Kidney glomerular epithelial cell (primary cell): ENCODE data around the gene CENPO.
"Not testable (repeated sequence)": the region's sequence is repeated elsewhere in the genome, so short reads cannot be mapped to it uniquely, and the experiment has no call there.

ENCODE experiments used
- DNase-seq: peaks from one replicate; lab custom pipeline; 2025; lab: John Stamatoyannopoulos, UW

CENPO gene

DNA sequence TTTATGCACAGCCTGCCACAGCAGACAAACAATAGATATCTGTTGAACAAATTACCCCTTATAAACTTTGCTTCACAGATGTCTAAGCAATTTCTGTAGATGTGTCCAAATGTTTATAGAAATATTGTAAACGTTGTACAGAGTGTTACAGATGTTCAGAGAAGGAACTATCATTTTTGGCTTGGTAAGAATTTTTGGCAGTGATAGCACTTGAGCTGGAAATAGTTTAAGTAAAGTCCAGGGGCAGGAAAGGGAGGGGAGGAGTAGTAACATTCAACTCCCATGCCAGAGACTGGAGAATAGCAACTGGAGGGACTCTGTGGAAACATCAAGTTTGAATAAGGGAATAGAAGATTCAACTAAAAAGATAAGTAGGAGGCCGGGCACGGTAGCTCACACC lies 4.4 kb upstream of the CENPO start:
- no peak for DNase-seq

DNA sequence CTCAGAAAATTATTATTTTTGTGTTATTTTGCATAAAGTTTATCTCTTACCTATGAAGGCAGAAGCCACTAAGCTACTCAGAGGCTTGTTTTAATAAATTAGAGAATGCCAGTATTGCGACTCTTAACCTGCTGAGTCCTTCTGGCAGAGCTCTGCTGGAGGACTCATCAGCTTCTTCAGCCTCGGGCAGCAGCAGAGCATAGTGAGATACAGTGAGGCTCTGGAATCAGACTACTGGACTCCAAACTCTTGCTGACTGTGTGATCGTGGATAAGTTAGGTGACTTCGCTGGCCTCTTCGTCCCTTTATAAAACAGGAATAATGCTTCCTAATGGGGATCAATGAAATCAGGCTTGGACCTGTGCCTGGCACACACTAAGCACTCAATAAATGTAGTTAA lies 1.8 kb upstream of the CENPO start:
- no peak for DNase-seq

DNA sequence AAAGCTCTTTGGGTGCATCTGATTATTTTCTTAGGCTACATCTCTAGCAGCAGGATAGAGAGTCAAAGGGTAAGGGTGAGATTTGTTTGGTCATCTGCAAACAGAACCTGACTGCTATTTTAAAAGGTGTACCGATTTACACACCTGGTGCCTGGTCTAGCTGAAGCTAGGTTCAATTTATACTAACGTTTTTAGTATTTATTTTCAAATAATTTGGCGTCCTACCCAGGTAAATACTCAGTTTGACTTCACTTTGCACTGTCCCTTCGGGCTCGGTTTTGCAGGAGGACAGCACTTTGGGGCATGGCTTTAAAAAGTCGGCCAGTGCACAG lies 717 bp upstream of the CENPO start:
- DNase-seq, result no peak

DNA sequence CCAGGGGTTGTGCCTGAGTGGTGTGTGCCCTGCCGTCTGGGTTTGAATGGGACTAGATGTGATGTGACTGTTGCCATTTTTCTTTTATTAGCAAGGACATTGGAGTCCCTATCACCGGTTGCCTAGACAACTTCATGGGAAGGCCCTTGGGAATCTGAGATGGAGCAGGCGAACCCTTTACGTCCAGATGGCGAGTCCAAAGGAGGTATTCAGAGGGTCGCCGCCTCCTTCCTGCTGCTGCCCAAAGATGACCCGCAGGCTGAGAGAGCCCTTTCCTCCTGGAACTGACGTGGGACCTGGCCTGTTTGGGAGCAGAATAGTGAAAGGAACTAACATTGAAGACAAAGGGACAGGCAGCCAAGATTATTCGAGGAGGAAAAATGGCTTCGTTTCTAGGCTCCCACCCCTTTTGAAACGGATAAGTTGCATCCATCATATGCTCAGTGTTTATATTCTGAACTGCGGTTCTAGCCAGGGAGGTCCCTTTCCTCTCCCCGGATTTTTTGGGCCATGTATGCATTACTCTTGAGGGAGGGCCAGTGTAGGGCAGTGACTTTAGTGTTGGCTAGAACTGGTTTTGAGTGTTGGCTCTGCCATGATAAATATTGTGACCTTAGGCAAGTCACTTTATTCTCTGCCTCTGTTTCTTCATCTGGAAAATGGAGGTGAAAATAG lies 673 bp downstream of the CENPO start:
- DNase-seq, result no peak

DNA sequence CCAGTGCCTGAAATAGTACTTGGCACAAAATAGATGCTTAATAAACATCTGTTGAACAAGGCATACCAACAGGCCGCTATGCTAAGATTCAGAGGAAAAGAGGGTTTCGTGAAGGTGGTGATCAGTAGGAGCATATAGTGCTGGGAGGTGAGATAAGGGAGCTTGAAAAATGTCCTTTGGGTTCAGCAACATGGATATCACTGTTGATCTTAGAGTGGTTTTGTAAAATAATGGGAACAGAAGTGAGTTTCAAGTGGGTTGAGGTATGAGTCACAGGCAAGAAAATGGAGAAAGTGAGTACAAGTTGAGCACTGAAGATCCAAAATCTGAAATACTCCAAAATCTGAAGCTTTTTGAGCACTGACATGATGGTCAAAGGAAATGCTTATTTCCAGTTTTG lies 4.4 kb downstream of the CENPO start:
- DNase-seq, result no peak

DNA sequence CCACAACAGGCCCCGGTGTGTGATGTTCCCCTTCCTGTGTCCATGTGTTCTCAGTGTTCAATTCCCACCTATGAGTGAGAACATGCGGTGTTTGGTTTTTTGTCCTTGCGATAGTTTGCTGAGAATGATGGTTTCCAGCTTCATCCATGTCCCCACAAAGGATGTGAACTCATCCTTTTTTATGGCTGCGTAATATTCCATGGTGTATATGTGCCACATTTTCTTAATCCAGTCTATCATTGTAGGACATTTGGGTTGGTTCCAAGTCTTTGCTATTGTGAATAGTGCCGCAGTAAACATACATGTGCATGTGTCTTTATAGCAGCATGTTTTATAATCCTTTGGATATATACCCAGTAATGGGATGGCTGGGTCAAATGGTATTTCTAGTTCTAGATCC lies 7.3 kb downstream of the CENPO start:
- DNase-seq, result not testable (repeated sequence)

DNA sequence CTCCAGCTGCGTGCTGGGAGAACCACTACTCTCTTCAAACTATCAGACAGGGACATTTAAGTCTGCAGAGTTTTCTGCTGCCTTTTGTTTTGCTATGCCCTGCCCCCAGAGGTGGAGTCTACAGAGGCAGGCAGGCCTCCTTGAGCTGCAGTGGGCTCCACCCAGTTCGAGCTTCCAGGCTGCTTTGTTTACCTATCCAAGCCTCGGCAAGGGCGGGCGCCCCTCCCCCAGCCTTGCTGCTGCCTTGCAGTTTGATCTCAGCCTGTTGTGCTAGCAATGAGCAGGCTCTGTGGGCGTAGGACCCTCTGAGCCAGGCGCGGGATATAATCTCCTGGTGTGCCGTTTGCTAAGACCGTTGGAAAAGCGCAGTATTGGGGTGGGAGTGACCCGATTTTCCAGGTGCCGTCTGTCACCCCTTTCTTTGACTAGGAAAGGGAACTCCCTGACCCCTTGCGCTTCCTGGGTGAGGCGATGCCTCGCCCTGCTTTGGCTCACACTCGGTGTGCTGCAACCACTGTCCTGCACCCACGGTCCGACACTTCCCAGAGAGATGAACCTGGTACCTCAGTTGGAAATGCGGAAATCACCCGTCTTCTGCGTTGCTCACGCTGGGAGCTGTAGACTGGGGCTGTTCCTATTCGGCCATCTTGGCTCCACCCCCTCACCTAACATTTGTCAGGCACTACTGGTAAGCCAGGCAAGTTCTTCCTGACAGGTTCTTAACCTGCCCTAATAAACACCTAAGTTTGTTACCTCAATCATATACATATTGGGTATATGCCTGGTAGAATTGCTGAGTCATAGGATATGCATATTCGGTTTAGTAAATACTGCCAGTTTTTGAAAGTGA lies 12.8 kb downstream of the CENPO start:
- DNase-seq, result not testable (repeated sequence)

DNA sequence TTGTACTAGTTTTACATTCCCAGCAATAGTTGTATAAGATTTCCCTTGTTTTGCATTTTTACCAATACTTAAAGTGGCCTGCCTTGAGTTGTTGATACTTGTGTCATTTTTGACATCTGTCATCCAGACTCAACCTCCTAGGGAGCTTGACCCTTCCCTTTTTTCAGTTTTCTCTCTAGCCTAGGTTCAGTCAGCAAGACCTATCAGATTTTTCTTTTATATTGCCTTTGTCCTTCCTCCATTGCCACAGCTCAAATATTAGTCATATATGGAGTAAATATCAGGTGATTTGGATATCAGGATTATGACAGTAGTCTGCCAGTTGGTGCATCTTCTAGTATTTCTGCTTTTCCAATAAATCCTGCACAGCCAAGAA lies 13.4 kb downstream of the CENPO start:
- DNase-seq, result no peak

DNA sequence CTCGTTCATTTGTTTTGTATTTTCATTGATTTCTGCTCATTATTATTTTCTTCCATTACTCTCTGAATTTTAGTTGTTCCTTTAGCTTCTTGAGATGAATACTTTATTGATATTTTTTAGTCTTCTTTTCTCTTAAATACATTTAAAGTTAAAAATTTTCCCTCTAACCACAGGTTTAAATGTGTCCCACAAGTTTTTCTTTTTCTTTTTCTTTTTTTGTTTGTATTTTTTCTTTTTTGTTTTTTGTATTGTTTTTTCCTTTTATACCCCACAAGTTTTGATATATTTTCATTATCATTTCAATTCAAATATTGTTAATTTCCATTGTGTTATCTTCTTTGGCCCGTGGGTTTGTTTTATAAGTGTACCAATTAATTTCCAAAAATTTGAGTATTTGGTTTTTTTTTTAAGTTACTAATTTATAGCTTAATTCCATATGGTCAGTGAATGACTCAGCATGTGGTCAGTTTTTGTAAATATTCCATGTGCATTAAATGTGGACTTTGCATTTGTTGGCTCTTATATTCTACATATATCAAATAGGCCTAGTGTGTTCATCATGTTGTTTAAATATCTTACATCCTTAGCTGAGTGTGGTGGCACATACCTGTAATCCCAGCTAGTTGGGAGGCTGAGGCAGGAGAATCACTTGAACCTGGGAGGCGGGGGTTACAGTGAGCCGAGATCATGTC lies 16.2 kb downstream of the CENPO start:
- no peak for DNase-seq

DNA sequence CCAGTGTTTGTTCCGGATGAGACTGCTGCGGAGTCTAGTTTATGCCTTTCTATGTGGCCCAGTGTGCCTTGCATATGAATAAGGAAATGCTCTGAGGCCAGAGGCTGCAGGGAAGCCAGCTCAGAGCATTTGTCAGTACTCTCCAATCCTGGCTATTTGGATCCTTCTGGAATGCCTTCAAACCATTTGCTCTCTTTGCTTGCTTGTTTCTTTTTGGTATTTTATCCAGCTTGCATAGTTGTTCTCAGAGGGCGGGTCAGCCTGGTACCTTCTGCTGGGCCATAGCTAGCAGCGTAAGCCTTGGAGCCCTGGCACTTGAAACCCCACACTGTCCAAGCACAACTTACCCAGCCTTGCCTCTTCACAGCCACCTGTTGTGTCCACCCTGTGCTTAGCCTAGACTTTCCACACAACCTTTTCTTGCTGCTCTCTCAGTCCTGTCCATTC lies 20.5 kb downstream of the CENPO start:
- no peak for DNase-seq

DNA sequence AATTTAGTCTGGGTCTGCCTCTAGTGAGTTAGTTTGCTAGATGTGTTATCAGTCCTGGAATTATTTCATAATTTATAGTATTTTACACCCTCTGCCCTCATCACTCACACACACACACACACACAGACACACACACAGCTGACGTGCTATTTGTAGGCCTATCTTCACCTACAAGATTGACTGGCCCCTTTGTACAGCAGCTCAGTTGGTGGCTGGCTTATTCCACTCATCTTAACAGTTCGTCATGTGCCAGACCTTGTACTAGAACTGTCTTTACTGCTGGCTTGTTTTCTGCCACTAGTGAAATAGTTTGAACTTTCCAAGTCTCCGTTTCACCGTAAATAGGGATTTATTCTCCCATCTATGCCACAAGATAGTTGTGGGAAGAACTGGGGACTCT lies 21.3 kb downstream of the CENPO start:
- DNase-seq, result no peak

DNA sequence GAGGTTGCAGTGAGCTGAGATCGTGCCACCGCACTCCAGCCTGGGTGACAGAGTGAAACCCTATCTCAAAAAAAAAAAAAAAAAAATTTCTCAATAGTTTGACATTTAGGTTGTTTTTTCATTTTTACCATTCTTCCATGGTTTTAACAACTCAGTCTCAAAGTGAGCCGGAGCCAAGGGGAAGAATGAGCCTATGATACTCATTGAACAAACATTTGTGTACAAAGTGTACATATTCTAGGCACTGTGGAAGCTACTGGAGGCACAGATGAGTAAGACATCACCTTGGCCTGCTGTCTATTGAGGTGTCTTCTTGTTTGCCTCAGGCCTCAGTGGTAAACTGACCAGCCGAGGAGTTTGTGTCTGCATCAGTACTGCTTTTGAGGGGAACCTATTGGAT lies 21.9 kb downstream of the CENPO start:
- DNase-seq, result no peak

DNA sequence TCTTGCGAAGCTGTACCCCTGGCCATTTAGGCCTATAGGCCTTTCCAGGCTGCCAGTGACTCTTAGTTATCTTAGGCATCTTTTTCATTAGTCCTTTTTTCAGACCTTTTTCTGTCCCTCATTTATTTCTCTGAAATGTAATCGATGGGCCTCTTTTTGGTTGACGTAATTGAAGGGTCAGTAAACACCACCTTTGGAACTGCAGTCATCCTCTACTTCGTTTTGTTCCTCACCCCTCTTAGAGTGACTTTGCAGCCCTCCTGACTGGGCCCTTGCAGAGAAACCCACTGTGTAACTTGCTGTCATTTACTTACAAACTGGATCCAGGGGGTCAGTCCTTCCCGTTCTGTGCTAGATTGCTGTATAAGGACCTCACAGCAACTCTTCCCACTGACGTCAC lies 23.2 kb downstream of the CENPO start:
- DNase-seq, result no peak

DNA sequence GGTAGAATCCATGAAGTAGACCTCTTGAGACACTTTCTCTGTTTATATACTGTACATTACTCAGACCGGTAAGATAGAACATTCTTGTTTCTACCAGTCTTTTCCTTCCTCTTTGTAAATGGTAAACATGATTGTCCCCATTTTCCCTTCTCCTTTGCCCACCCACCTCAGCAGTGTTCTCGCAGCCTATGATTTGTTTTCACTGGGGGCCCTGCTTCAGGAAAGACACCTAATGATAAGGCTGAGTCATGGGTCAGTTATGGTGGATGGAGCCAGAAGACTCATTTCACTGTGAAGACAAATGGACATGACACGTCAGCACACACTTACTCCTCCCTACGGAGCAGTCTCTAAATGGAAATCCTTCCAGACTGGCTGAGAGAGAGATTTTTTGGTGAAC lies 23.7 kb downstream of the CENPO start:
- no peak for DNase-seq

DNA sequence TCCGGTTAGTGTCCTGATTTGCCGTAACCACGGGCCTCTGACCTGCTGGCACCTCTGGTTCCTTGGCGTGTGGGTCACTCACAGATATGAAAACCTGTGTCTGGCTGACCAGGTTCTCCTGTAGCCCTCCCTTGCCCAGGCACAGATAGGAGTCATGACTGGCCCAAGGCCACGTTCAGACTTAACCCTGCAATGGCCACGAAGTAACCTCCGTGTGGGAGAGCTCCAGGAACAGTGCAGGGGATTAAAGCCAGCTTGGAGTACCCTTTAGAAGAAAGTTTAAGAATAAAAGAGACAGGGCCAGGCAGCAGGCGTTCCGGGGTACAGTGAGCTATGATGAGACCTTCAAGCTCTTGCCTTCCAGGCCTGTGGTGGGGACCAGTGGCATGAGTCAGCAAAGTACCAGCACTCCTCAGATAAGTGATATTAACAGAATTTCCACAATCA lies 25.5 kb downstream of the CENPO start:
- no peak for DNase-seq

DNA sequence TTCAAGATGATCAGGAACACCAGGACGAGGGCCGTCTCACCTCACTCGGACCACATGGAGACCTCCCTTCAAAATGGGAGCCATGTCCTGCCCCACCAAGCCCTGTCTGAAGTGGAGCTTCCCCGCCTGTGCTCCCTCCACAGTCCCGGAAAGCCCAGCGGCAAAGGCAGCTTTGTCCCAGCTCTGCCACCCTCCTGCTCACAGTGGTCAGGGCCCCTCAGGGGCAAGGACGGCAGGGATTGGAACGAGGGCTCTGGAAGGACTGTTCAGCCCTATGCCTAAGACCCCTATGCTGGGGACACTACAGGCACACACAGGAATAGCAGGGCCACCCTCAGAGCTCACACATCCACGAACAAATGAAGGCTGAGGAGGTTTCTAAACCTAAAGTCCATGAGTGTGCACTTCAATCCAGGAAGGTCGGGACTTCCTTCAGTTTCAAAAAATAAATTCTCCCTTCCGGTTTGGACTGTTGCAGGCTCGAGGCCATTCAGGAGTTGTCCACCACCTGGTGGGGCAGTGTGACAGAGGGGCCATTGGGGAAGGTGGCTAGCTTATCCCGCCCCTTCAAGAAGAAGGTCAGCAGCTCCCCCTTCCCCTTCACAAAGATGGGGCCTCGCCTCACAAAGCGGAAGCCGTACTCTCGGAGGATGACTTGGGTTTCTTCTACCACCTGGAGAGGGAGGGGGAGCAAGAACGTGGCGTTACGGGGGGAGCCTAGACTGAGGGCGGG lies 26.4 kb downstream of the CENPO start:
- DNase-seq, result no peak

DNA sequence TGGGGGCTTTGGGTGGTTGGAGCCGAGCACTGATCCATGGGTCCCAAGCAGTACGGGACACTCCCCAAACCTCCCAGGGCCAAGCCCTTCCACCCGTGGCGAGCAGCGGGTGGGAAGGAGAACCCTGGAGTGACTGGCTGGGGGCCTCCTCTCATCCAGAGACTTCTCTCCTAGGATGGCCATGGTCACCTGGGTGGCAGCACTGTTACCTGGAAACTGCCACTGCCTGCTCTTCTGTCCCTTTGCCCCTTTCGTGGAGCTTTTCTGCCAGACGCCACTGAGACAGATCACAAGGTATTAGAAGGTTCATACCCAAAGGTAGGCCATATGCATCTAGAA lies 26.9 kb downstream of the CENPO start:
- no peak for DNase-seq

DNA sequence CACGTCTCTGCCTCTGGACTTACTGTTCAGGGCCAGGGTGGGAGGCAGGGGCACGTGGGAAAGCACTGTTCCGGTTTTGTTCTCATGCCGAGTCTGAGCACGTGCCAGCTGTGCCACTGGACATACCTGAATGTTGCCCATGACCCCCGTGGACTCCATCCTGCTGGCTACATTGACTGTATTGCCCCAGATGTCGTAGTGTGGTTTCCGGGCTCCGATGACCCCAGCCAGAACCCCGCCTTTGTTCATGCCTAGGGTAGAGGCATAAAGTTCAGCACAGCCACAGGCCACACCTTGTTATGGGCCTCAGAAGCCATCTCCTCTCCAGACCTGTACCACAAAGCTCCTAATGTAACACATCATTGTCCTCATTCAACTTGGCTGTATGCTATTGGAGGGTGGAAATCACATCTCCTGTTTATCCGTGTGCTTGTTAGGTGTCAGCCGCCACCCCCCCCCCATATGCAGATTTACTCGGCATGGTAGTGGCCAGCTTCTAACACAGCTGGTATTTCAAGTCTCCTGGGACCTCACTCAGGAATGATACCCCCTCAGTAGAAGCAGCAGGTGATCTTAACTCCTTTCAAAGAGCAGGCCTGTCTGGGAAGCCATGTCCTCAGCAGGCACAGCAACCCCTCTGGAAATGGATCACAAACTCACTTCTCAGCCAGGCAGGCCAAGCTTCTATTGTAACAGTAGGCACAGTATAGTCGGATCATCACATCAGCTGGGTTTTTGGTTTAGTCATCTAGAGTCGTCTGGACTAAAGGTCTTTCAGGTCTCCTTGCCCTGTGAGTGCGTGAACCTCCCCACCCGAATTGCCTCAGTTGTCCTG lies 27.6 kb downstream of the CENPO start:
- DNase-seq, result no peak

DNA sequence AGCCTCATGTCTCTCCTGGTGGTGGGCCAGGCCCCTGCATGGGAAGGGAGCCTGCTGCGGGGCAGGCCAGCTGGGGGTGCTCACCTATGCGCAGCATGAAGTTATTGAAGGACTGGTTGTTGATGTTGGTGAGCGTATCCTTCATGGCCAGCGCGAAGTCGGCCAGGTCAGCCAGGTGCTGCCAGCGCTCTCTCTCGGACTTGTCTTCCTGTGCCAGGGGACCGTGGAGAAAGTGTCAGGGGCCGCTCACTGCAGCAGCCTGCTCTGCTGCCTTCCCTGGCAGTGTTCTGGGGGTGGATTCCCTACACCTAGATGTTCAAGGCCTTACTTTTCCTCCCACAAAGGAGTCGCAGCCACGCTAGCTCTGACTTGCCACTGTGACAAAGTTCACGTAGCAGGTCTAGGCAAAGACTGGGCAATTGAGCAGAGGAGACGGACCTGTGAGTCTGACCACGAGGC lies 28.2 kb downstream of the CENPO start:
- DNase-seq, result no peak

DNA sequence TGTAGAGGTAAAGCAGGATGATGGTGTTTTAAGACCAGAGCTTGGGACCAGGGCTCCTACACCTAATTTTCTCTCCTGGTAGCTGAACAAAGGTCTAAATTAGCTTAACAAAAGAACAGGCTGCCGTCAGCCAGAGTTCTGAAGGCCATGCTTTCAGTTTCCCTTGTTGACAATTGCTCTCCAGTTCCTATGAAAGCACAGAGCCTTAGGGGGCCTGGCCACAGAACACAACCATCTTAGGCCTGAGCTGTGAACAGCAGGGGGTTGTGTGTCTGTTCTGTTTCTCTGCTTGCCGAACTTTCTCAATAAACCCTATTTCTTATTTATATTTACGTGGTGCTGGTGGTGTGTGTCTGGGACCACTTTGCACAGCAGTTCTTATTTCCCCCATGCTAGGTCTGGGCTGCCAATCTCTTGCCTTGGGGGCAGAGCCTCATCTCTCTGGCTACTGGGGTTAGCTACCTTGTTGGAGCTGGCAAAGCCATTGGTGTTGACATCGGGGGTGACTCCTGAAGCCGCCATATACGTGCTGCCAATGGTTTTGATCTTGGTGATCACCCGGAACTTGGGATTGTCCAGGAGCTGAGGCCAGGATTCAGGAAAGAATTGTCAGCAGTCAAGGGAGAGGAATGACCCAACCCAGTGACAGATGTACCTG lies 29.0 kb downstream of the CENPO start:
- DNase-seq, result no peak

DNA sequence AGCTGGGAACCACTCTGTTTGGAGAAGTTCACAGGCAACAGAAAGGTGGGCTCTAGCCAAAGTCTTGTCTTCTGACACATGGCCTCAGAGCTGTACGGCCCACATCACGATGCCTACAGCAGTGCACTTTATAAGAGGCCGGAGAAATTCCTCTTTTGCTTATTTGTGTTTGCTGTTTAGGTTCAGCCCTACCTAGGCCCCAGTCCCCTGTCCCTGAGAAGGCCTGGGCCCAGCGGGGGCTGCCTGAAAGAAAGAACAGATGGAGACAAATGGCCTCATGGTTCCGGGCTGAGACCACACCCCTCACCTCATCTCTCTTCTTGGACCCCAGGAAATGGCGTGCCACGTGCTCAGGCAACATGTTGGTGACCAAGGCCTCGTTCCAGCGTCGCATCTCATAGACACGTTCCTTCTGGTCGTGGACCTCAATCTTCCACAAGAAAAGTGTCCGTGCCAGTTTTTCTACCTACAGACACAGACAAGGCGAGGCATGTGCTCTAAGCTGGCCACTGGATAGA lies 30.9 kb downstream of the CENPO start:
- no peak for DNase-seq
